Right hindlimb (tissue), 1 donor: ENCODE measurements around the gene CAMSAP2.

Experiments
- DNase-seq: peaks from one replicate; pipeline ENCODE4 v3.0.0-alpha.2; 2018

Gene CAMSAP2

GRCh38 chr1:200738327-200738948 is at the start of gene CAMSAP2:
Gene CAMSAP2 (plus strand): TSS chr1:200738893. CDS start chr1:200739828, 935 bp downstream.
- DNase-seq = peak; percentile 95

GRCh38 chr1:200692316-200692715 is 46.4 kb upstream of the CAMSAP2 start:
- no peak for DNase-seq

DNA sequence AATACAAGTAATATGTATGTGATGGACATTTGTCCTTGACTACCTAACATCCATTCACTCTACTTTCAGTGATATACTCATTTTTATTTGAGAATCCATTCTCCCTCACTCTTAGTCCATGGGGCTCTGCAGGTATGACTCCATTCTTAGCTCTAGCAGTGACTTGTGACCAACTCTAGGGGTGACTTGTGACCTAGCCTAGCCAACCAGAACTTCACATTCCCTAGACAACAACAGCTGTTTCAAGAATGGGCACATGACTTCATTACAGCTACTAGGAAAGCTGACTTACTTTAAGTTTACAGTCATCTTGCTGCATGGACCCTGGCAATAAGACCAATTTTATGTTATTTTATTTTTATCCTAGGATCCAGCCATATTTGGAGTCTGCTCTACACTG is 45.4 kb upstream of the CAMSAP2 start:
- DNase-seq = no peak

GRCh38 chr1:200694738-200695137 is 44.0 kb upstream of the CAMSAP2 start:
- DNase-seq = no peak

- no peak for DNase-seq
These were observed 38.8 kb upstream of the CAMSAP2 start for GRCh38 chr1:200699871-200700270.

GRCh38 chr1:200704986-200705500 is 33.6 kb upstream of the CAMSAP2 start:
- DNase-seq = no peak

DNA sequence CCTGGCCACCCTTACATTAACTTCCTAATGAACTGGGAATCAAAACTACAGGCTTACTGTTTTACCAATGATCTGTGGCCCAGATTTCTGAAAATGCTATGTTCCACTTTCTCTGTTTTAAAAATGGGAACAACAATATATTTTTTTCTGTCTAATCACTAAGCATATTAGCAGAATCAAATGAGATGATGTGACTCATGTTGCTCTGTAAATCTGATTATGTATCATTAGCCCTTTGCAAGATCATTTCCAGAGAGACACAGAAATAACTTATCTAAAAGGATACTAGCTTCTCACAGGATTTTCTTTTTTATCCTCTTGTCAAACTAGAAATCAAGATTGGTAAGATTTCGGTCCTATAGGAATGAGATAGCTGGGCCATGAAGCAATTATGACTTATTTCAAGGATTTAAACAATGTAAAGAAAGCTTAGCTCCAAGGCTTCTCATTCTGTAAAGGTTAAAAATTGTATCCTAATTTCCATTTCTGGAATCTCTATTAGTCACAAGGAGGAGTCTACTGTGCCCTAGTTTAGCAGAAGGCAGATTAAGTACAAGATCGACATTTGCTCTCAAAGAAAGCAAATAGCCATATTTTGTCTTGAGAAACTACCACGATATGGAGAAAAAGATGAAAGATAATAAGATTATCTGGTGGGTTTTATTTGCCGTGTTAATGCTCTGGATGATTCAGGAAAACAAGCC is 32.4 kb upstream of the CAMSAP2 start:
- DNase-seq = no peak

GRCh38 chr1:200707116-200707515 is 31.6 kb upstream of the CAMSAP2 start:
- no peak for DNase-seq

- no peak for DNase-seq
These were observed 30.5 kb upstream of the CAMSAP2 start for GRCh38 chr1:200708161-200708560.

- DNase-seq = no peak
These were observed 29.9 kb upstream of the CAMSAP2 start for GRCh38 chr1:200708769-200709168.

DNA sequence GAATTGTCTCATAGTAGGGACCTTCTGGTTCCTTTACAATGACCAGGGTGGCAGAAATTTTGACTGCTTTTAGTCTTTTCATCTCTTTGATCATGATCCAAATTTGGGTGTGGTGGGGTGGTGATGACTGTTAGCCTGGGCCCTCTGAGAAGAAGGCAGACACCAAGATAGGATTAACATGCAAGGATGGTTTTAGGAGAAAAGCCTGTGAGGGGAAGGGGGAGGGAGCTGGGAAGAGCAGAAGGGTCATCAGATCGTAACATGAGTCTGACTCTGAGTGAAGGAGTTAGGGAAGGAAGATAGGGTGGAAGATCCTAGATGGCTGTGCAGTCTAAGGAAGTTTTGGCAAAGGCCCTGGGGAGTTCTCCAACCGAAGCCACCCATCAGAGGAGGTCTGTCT is 28.5 kb upstream of the CAMSAP2 start:
- no peak for DNase-seq

- DNase-seq = no peak
These were observed 24.0 kb upstream of the CAMSAP2 start for GRCh38 chr1:200714504-200715187.

GRCh38 chr1:200720199-200720598 is 18.5 kb upstream of the CAMSAP2 start:
- DNase-seq = no peak

DNA sequence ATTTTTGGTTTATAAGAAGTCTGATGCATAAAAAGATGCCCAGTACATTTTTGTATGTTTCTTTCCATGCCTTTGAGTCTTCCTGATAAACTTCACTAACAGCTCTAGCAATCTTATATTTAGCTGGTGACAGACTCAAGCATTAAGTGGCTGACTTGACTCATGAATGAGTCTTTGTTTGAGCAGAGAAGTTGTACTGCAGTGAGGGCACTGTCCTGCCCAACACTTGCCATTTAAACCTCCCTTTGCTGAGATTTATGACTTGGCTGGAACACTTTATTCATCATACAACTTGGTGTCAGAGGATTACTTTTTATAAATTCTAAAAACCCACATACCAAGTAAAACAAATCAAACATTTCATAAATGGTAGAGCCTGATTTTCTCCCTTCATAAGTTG is 14.6 kb upstream of the CAMSAP2 start:
- no peak for DNase-seq

DNA sequence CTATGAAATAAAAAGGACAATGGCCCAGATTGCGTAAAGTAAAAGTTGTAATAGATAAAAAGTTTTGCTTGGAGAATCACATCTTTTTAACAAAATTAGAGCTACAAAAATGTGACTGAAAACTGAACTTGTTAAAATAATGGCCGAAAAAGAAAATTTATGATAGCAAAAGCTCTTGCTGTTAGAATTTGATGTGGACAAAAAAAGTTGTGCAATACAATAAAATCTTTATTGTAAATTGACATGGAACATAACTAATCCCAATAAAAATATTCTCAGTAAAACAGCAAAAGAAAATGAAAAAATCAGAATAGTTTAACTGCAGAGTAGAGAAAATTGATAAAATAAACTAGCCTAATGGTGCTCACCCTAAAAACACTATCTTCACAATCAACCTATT is 11.4 kb upstream of the CAMSAP2 start:
- no peak for DNase-seq

DNA sequence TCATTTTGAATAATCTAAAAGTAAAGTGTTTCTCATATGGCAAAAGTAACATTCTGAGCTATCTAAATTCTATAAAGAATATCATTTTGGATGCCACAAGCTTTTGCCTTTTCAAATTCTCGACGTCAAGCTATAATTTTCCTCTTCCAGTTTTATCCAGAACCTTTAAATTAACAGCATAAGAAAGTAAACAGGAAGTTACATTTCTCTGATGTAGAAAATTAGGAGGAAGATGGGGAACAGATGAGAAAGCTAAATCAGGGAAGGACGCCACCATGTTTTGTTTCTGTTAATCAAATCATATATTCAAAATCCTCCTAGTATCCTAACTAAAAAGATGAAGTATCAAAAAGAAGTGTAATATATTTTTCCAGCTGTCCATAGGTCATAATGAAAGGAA is 8.8 kb upstream of the CAMSAP2 start:
- no peak for DNase-seq

GRCh38 chr1:200731654-200732332 is 6.9 kb upstream of the CAMSAP2 start:
- DNase-seq = no peak

DNA sequence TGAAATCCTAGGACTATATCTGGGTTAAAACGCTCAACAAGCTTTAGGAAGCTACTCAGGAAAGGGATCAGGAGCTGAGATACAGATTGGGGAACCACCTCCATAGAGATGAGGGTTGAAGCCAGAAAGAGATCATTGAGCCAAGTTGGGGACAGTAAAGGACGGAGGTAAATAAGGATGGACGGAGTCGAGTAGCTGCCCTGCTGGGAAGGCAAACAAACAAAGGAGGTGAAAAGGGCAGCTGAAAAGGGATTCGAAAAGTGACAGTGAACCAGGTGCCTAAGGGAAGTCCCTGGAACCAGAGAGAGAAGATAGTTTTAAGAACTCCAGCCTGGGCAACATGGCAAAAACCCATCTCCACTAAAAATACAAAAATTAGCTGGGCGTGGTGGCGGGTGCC is 6.3 kb upstream of the CAMSAP2 start:
- DNase-seq = no peak

DNA sequence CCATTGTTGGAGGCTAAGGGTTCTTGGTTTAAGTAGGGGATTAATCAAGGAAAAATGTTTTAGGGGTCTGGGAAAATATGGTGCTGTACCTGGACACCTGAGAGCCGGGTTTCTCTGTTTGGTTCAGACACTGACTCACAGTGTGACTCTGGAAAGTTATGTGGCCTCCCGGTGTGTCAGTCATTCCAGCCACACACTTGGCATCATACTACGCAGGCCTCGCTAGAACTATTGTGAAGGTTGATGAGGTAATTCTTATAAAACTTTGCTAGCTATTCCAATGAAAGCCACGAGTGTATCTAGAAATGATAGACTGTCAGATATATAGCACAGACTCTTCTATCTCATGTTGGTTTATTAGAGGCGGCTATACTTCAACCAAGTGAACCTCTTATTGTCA is 4.8 kb upstream of the CAMSAP2 start:
- DNase-seq = no peak

GRCh38 chr1:200737647-200738291 is 924 bp upstream of the CAMSAP2 start:
- DNase-seq = peak; percentile 20

DNA sequence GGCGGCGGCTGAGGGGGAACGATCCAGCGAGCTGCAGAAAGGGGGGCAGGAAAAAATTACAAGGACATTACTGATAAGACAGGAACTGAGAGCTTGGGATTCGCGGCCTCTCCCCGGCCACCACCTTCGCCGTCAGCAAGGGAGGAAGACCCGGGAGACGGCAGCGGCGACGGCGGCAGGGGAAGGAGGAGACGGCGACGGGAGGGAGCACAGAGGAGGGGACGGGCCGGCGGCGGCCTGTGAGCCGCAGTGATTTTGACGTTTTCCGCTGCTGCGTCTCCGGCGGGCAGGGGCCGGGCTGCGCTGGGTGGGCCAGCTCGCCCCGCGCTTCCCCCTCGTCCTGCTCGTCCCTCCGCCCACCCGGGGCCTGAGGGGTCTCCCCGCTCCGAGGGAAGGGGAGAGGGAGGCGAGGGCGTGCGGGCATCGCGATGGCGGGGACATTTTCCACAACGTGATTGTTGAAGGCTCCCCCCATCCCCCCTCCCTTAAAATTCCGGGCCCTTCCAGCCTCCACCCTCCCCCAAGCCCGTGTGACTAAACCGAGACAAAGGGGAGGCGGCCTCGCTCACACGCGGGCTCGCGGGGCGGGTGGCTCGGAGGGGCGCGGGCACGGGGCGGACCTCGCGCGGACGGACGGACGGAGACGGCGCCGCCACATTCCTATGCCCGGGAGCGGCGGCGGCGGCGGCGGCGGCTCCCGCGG is 407 bp downstream of the CAMSAP2 start:
- peak; percentile 89 for DNase-seq
